GM19193 (cell line): ENCODE measurements around the gene CAMTA2.

Source experiments
- POLR2A ChIP-seq: IDR thresholded peaks from 4 replicates; pipeline ENCODE4 v1.6.1; 2011; ENCODE audit not compliant: insufficient read depth, insufficient read length; ENCODE audit errors: extremely low read depth

Gene CAMTA2

DNA sequence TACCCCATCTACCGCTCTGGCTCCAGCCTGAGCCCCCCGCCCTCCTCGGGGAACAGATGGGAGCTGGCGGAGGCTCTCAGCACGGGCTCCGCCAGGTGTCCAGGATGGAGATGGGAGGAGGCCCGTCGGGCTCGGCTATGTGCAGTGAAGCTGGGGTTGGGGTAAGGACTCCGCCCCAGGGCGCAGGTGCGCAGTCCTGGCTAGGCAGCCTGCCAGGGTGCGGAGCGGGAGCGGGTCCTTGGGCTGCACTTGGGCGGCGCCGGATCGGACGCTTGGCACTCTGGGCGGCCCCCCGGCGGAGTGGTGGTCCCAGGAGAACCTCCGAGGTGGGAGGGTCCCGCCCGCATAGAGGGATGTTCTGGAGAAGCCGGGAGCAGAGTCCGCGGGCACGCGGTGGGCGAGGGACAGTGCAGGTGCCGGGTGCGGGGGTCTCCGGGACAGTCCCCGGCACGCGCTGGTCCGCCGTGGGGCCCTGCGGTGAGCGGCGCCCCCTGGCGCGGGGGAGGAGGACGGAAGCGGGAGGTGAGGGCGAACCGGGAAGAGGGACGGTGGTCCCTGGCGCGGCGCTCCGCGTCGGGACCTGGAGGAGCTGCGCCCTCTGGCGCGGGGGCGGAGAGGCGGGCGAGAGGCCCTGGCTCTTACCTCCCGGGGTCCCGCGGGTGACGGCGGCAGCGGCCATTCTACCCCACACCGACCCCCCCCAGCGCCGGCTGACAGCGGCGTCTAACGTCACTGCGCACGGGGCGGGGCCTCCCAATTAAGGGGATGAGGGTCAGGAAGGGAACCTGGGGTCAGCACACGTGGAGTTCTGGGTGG is at the start of gene CAMTA2:
CAMTA2 (minus strand) TSS at position 725 of the 816 bp plus-strand sequence. CDS start 1,453 bp downstream, outside the sequence.
- peak; percentile 60 for TF ChIP-seq POLR2A

- no peak for TF ChIP-seq POLR2A
Observed at GRCh38 chr17:5035315-5035714, 47.8 kb upstream of the CAMTA2 start, which contains the start of gene SLC52A1. TSS of gene SLC52A1 (minus strand) at chr17:5035426. CDS start at chr17:5034606, 820 bp downstream.

- TF ChIP-seq POLR2A = no peak
Observed at GRCh38 chr17:5034651-5035050, 47.2 kb upstream of the CAMTA2 start.

- TF ChIP-seq POLR2A = no peak
Observed at GRCh38 chr17:5034063-5034462, 46.6 kb upstream of the CAMTA2 start.

DNA sequence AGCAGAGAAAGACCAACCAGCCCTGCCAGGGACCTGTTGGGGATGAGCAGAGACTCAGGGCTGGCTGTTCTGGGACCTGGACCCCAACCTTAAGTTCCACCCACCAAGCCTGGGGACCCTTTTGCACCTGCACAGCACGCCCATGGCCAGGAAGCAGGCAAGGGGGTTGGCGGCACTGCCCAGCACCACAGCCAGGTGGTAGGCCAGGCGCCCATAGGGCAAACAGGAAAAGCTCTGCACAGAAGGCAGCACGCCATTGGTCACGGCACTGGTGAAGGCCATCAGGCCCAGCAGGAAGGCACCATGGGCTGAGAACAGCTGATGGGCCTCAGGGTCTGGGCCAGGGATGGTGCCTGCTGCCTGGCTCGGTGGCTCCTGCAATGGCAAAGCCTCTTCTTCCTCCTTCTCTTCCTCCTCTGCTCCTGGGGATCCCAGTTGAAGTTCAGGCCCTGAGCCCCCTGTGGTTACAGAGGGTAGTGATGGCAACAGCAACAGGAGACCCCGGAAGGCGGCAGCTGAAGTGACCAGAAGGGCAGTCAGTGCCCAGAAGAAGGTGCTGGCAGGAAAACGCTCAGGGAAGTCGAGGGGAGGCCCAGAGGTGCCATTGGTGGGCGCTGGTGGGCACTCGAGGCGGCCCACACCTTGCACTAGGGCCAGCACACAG is 46.0 kb upstream of the CAMTA2 start:
- no peak for TF ChIP-seq POLR2A

DNA sequence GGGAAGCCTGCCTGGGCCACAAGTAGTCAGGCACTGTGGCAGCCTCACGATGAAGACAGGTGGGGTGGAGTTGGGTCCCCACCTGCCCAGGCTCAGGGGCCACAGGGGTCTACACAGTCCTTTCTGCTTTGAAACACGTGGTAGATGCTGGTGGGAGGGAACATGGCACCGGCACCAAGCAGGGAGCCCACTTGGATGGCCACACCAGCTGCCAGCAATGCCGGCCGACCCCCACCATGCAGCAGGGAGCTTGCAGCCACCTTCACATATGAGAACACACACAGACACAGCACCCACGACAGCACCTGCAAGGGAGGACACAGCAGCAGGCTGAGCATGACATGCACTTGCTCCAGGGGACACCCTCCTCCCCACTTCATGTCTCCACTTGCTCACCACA is 45.4 kb upstream of the CAMTA2 start:
- no peak for TF ChIP-seq POLR2A

DNA sequence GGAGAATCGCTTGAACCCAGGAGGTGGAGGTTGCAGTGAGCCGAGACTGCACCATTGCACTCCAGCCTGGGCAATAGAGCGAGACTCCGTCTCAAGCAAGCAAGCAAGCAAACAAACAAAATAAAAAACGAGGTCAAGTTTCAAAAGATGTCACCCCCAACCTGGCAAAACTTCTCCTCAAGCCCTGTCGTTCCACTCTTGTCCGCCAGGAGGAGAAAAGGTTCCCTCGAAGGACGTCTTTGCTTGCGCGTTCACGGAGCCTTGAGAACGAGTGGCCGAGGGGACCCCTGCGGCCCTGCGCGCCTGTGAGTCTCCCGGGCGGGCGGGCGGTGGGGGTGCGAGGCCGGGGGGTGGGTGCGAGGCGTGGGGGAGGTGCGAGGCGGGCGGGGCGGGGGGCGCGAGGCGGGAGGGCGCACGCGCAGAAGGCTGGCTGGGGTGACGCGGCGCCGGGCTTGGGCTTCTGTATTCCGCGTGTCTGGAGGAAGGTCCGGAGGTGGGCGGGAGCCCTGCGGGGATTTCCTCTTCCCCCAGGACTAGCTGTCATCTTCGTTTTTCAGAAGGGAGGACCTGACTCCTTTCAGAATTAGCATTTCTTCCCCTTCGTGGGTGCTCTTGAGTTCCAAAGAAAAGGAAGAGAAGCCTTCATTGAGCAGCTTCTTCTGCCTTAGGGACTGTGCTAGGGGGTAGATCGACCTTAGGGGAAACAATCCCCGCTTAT is 44.0 kb upstream of the CAMTA2 start:
- TF ChIP-seq POLR2A = peak; percentile 36

- TF ChIP-seq POLR2A = no peak
Observed at GRCh38 chr17:5027916-5028315, 40.4 kb upstream of the CAMTA2 start.

DNA sequence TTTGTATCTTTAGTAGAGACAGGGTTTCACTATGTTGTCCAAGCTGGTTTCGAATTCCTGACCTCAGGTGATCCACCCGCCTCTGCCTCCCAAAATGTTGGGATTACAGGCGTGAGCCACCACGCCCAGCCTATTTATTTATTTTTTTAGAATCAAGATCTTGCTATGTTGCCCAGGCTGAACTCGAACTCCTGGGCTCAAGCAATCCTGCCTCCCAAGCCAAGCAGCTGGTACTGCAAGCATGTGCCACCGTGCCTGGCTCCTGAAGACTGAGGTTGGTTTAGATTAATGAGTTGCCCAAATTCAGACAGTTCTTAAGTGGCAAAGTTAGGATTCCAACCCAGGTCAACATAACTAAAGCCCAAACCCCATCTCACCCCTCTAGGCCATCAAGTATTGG is 39.8 kb upstream of the CAMTA2 start:
- TF ChIP-seq POLR2A = no peak

DNA sequence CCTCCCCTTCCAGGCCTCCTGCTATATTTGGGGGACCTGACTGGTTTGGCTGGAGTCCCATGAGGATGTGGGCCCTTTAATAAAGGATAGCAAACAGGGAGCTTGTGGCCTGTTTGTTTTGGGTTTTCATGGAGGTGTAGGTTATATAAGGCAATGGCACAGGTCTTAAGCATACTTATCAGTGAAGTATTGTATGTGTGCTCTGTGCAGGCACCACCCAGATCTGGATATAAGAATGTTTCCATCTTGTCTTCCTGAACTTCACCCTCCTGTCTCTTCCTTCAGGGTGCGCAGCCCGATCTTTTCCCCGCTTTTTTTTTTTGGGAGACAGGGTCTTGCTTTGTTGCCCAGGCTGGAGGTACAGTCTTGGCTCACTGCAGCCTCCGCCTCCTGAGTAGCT is 37.1 kb upstream of the CAMTA2 start:
- TF ChIP-seq POLR2A = no peak

- no peak for TF ChIP-seq POLR2A
Observed at GRCh38 chr17:5023588-5024147, 36.2 kb upstream of the CAMTA2 start.

DNA sequence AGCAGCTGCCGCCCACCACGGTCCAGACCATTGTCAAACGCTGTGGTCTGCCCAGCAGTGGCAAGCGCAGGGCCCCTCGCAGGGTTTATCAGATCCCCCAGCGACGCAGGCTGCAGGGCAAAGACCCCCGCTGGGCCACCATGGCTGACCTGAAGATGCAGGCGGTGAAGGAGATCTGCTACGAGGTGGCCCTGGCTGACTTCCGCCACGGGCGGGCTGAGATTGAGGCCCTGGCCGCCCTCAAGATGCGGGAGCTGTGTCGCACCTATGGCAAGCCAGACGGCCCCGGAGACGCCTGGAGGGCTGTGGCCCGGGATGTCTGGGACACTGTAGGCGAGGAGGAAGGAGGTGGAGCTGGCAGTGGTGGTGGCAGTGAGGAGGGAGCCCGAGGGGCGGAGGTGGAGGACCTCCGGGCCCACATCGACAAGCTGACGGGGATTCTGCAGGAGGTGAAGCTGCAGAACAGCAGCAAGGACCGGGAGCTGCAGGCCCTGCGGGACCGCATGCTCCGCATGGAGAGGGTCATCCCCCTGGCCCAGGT is 34.8 kb upstream of the CAMTA2 start:
- TF ChIP-seq POLR2A = no peak

- TF ChIP-seq POLR2A = no peak
Observed at GRCh38 chr17:5020502-5021023, 33.1 kb upstream of the CAMTA2 start.

DNA sequence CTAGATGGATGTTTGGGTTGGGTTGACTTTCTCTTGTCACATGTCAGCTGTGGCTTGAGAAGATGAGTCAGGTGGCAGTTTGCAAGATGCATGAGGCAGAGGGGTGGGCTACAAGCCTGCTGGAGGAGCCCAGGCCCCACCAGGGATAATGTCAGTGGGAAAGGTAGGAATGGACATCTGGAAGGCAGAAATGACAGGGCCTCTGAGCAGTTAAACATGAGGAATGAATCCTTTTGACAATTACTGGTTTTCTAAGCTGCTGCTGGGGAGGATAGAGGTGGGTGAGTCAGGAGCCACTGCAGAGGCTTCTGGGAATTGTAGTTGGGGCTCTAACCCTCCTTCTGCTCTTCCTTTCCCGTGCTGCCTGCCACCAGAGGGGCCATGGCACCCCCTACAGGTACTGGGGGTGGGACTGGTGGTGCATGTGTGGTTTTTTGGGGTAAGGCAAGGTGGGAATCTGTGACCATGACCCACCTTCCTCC is 32.0 kb upstream of the CAMTA2 start:
- no peak for TF ChIP-seq POLR2A
